Thymus (tissue), 11 donors: ENCODE data around the gene GAPDHS. TPM values are rescaled to one million over a fixed set of nuclear protein-coding genes. Genes with fewer than 3 reads are reported as not detected.
A peak's percentile ranks its signal among the peaks of the same experiment; 100 is the strongest.

Experiments
- DNase-seq, 9 donors: peaks; one replicate each; pipeline ENCODE4 v3.0.0-alpha.2; 2013; ENCODE audit warnings: low spot score in 9 of 9, low read depth in 6 of 9, missing footprints in 1 of 9
- H3K27ac ChIP-seq, 2 donors: one replicate each; pipeline ENCODE4 v1.5.1; 2013; ENCODE audit warnings: control low read depth in 1 of 2, low read depth in 1 of 2, low read length in 1 of 2, mild to moderate bottlenecking in 1 of 2, moderate library complexity in 1 of 2
- H3K27me3 ChIP-seq, 2 donors: one replicate each; pipeline ENCODE4 v1.5.1; 2013; ENCODE audit warnings: low read length in 1 of 2; ENCODE audit not compliant: control insufficient read depth in 2 of 2, insufficient read depth in 1 of 2
- H3K36me3 ChIP-seq, 2 donors: one replicate each; pipeline ENCODE4 v1.5.1; 2013; ENCODE audit warnings: low read length in 1 of 2, mild to moderate bottlenecking in 1 of 2, moderate library complexity in 1 of 2; ENCODE audit not compliant: control insufficient read depth in 2 of 2, insufficient read depth in 2 of 2
- H3K4me1 ChIP-seq, 2 donors: one replicate each; pipeline ENCODE4 v1.5.1; 2013; ENCODE audit warnings: low read length in 2 of 2; ENCODE audit not compliant: control insufficient read depth in 2 of 2, insufficient read depth in 2 of 2
- H3K4me3 ChIP-seq, 2 donors: one replicate each; pipeline ENCODE4 v1.5.1; 2013; ENCODE audit warnings: low read length in 2 of 2, control low read depth in 1 of 2, mild to moderate bottlenecking in 1 of 2
- H3K9me3 ChIP-seq, 2 donors: one replicate each; pipeline ENCODE4 v1.5.1; 2013; ENCODE audit warnings: low read length in 1 of 2, mild to moderate bottlenecking in 1 of 2; ENCODE audit not compliant: control insufficient read depth in 2 of 2, insufficient read depth in 1 of 2
- WGBS: extraction: QIAGEN DNeasy Blood & Tissue Kit; methylation state at CpG from one replicate; pipeline ENCODE4 v1.1.7; 2013; 5-methylcytosine and 5-hydroxymethylcytosine counted together
- polyA plus RNA-seq: library from polyadenylated mRNA; stranded (reverse); fragments of 200-250 nt; gene quantifications from one replicate; pipeline ENCODE4 v1.2.3, GENCODE V29; 2013
- total RNA-seq: library from RNA; stranded (reverse); fragments of 120-200 nt; gene quantifications from one replicate; pipeline ENCODE4 v1.2.4, GENCODE V29; 2013
- donor health status: healthy.

GAPDHS gene
- total and polyA plus RNA-seq, 2 donors: 0.16 to 0.19 TPM

GRCh38 chr19:35557539-35558399 is 24.5 kb downstream of the GAPDHS start:
- WGBS: 8% methylated on average over 60 of the region's 60 CpGs
- Histone ChIP-seq H3K4me1 (peaks cover 2 to 7% of the 10 kb centered on the region in 2 donors), H3K27me3 (peaks cover 11 to 60% of the 10 kb centered on the region in 2 donors), H3K9me3 (peaks cover 0 to 7% of the 10 kb centered on the region in 2 donors), H3K4me3 (peak overlapping the region in 1 of 2 donors; percentile 19), H3K27ac (no peak overlapping the region), H3K36me3 (no peaks in the 10 kb centered on the region)
- peak in 2 of 9 donors; percentile 28 to 41 for DNase-seq

DNA sequence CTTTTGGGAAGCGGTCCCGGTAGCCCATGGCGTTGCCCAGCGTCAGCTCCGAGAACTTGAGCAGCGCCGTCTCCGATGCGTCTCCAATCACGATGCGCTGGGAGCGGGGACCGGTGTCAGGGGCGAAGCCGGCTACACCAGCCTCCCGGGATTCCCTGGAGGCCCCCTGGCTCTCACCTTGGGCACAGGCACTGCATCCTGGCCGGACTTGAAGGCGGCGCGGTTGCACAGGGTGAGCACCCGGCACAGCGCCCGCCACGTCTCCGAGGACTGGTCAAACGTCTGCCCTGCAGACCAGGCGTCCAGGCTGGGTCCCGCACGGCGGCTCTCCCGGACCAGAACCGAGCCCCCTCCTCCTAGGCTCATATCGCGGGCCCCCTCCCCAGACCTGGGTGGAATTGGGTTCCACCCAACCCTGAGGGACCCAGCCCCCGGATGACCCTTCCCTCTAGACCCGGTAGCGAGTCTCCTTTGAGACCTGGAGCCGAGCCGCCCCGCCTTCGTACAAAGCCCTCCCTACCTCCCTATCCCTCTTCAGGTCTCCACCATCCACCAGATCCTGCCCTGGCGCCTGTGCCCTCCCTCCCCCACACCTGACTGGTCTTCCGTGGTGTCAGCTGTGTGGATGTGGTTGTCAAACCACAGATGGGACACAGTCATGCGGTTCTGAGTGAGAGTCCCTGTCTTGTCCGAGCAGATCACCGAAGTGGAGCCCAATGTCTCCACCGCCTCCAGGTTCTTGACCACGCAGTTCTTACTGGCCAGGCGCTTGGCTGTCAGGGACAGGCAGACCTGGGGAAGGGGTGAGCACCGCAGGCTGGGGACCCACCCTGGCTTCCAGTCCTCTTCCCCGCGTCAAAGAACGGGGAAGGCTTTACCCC is 25.4 kb downstream of the GAPDHS start:
- Histone ChIP-seq H3K36me3 (no peaks in the 10 kb centered on the region), H3K4me3 (no peak overlapping the region), H3K27ac (no peak overlapping the region), H3K27me3 (peaks cover 11 to 60% of the 10 kb centered on the region in 2 donors), H3K4me1 (peaks cover 2 to 7% of the 10 kb centered on the region in 2 donors), H3K9me3 (peaks cover 0 to 7% of the 10 kb centered on the region in 2 donors)
- DNase-seq: no peak
- 44% methylated on average over 53 of the region's 53 CpGs for WGBS

- peaks cover 11 to 60% of the 10 kb centered on the region in 2 donors for H3K27me3 ChIP-seq
- H3K36me3 ChIP-seq: no peaks in the 10 kb centered on the region
- no peak overlapping the region for H3K27ac ChIP-seq
- no peak overlapping the region for H3K4me3 ChIP-seq
- WGBS: 73% methylated on average over 11 of the region's 11 CpGs
- peaks cover 0 to 7% of the 10 kb centered on the region in 2 donors for H3K9me3 ChIP-seq
- no peak for DNase-seq
- H3K4me1 ChIP-seq: peaks cover 2 to 7% of the 10 kb centered on the region in 2 donors
These were observed 26.0 kb downstream of the GAPDHS start for GRCh38 chr19:35559281-35559659.

GRCh38 chr19:35559781-35560180 is 26.5 kb downstream of the GAPDHS start:
- peaks cover 0 to 7% of the 10 kb centered on the region in 2 donors for H3K9me3 ChIP-seq
- peaks cover 2 to 7% of the 10 kb centered on the region in 2 donors for H3K4me1 ChIP-seq
- H3K36me3 ChIP-seq: no peaks in the 10 kb centered on the region
- no peak for DNase-seq
- H3K4me3 ChIP-seq: no peak overlapping the region
- peaks cover 11 to 59% of the 10 kb centered on the region in 2 donors for H3K27me3 ChIP-seq
- no peak overlapping the region for H3K27ac ChIP-seq
- 91% methylated on average over 23 of the region's 23 CpGs for WGBS

GRCh38 chr19:35560271-35560670 is 27.0 kb downstream of the GAPDHS start:
- Histone ChIP-seq H3K4me1 (peaks cover 2 to 7% of the 10 kb centered on the region in 2 donors), H3K36me3 (no peaks in the 10 kb centered on the region), H3K27me3 (peaks cover 11 to 57% of the 10 kb centered on the region in 2 donors), H3K4me3 (no peak overlapping the region), H3K27ac (no peak overlapping the region), H3K9me3 (peaks cover 0 to 7% of the 10 kb centered on the region in 2 donors)
- DNase-seq: no peak
- WGBS: 93% methylated on average over 18 of the region's 18 CpGs

DNA sequence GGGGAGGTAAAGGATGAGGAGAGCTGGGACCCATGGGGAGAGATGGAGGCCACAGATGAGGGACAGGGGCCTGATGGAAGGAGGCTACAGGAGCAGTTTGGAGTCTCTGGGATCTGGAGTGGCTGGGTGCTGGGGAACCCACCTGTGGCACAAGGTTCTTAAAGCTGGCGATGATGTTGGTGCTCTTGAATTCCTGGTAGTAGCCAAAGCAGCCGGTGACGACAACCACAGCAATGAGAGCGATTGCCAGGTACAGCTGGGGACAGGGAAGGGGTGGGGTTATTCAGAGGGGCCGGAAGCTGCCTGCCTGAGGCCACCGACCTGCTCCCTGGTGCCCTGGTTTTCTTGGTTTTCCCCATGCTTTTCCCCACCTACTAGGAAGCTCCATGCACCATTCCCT is 27.4 kb downstream of the GAPDHS start:
- Histone ChIP-seq H3K36me3 (no peaks in the 10 kb centered on the region), H3K4me1 (peaks cover 2 to 7% of the 10 kb centered on the region in 2 donors), H3K4me3 (no peak overlapping the region), H3K9me3 (peaks cover 0 to 7% of the 10 kb centered on the region in 2 donors), H3K27me3 (peaks cover 11 to 54% of the 10 kb centered on the region in 2 donors), H3K27ac (no peak overlapping the region)
- DNase-seq: no peak
- WGBS: 64% methylated on average over 6 of the region's 6 CpGs

- WGBS: 88% methylated on average over 6 of the region's 6 CpGs
- H3K4me3 ChIP-seq: no peak overlapping the region
- peaks cover 2 to 7% of the 10 kb centered on the region in 2 donors for H3K4me1 ChIP-seq
- no peak overlapping the region for H3K27ac ChIP-seq
- no peak for DNase-seq
- H3K9me3 ChIP-seq: peaks cover 0 to 7% of the 10 kb centered on the region in 2 donors
- no peaks in the 10 kb centered on the region for H3K36me3 ChIP-seq
- H3K27me3 ChIP-seq: peaks cover 11 to 49% of the 10 kb centered on the region in 2 donors
These were observed 28.2 kb downstream of the GAPDHS start for GRCh38 chr19:35561436-35561835.

GRCh38 chr19:35562336-35562735 is 29.1 kb downstream of the GAPDHS start:
- DNase-seq: no peak
- Histone ChIP-seq H3K4me3 (no peak overlapping the region), H3K4me1 (peaks cover 2 to 7% of the 10 kb centered on the region in 2 donors), H3K27ac (no peak overlapping the region), H3K27me3 (peaks cover 11 to 42% of the 10 kb centered on the region in 2 donors), H3K9me3 (peaks cover 0 to 7% of the 10 kb centered on the region in 2 donors), H3K36me3 (no peaks in the 10 kb centered on the region)
- WGBS: 70% methylated on average over 17 of the region's 17 CpGs
